Trophoblast cell (in vitro differentiated cells and primary cell): ENCODE data around the gene FAM117A.

Experiments used
- DNase-seq, 2 donors: peaks; one replicate each; pipeline ENCODE4 v3.0.0-alpha.2; 2016
- H2AFZ ChIP-seq: 2 replicates; pipeline ENCODE4 v1.6.1; 2013; ENCODE audit warnings: low read length, moderate library complexity, mild to moderate bottlenecking; ENCODE audit not compliant: insufficient read depth, poor library complexity
- H2AK5ac ChIP-seq: 2 replicates; pipeline ENCODE4 v1.6.1; 2013; ENCODE audit warnings: mild to moderate bottlenecking, low read length
- H2BK120ac ChIP-seq: 2 replicates; pipeline ENCODE4 v1.6.1; 2013; ENCODE audit warnings: low read length, mild to moderate bottlenecking, moderate library complexity; ENCODE audit not compliant: insufficient read depth, poor library complexity
- H2BK12ac ChIP-seq: 2 replicates; pipeline ENCODE4 v1.6.1; 2013; ENCODE audit warnings: mild to moderate bottlenecking, low read length, moderate library complexity
- H2BK5ac ChIP-seq: 2 replicates; pipeline ENCODE4 v1.6.1; 2013; ENCODE audit warnings: low read length, low read depth, moderate library complexity, mild to moderate bottlenecking; ENCODE audit not compliant: poor library complexity
- H3K14ac ChIP-seq: 2 replicates; pipeline ENCODE4 v1.6.1; 2013; ENCODE audit warnings: mild to moderate bottlenecking, low read length
- H3K18ac ChIP-seq: 2 replicates; pipeline ENCODE4 v1.6.1; 2013; ENCODE audit warnings: mild to moderate bottlenecking, low read length
- H3K23ac ChIP-seq: 2 replicates; pipeline ENCODE4 v1.6.1; 2013; ENCODE audit warnings: low read length
- H3K27ac ChIP-seq: 2 replicates; pipeline ENCODE4 v1.5.1; 2013; ENCODE audit warnings: low read depth, mild to moderate bottlenecking, inconsistent platforms, low read length, moderate library complexity
- H3K27me3 ChIP-seq: 2 replicates; pipeline ENCODE4 v1.6.1; 2013; ENCODE audit warnings: inconsistent platforms, mild to moderate bottlenecking, low read length, moderate library complexity; ENCODE audit not compliant: insufficient read depth
- H3K36me3 ChIP-seq, 2 experiments: 1 replicate in 1 of 2; 2 replicates in 1 of 2; pipeline ENCODE4 v1.6.1; 2013; ENCODE audit warnings: low read length in 2 of 2, mild to moderate bottlenecking in 2 of 2, moderate library complexity in 1 of 2; ENCODE audit not compliant: insufficient read depth in 2 of 2, control insufficient read depth in 1 of 2
- H3K4ac ChIP-seq: 2 replicates; pipeline ENCODE4 v1.6.1; 2013; ENCODE audit warnings: low read depth, mild to moderate bottlenecking, low read length, moderate library complexity
- H3K4me1 ChIP-seq, 2 experiments: 1 replicate in 1 of 2; 2 replicates in 1 of 2; pipeline ENCODE4 v1.6.1; 2013; ENCODE audit warnings: low read length in 2 of 2, mild to moderate bottlenecking in 2 of 2, moderate library complexity in 1 of 2; ENCODE audit not compliant: insufficient read depth in 2 of 2, control insufficient read depth in 1 of 2
- H3K4me2 ChIP-seq: 2 replicates; pipeline ENCODE4 v1.6.1; 2013; ENCODE audit warnings: inconsistent platforms, mild to moderate bottlenecking, low read length, moderate library complexity
- H3K4me3 ChIP-seq: 2 replicates; pipeline ENCODE4 v1.5.1; 2013; ENCODE audit warnings: mild to moderate bottlenecking, low read depth, low read length, inconsistent platforms
- H3K79me1 ChIP-seq: one replicate; pipeline ENCODE4 v1.6.1; 2013; ENCODE audit warnings: low read length
- H3K79me2 ChIP-seq: 2 replicates; pipeline ENCODE4 v1.6.1; 2013; ENCODE audit warnings: low read length, mild to moderate bottlenecking; ENCODE audit not compliant: control insufficient read depth, insufficient read depth, poor library complexity
- H3K9ac ChIP-seq: 2 replicates; pipeline ENCODE4 v1.6.1; 2013; ENCODE audit warnings: mild to moderate bottlenecking, low read length
- H3K9me3 ChIP-seq: 2 replicates; pipeline ENCODE4 v1.6.1; 2013; ENCODE audit warnings: low read depth, mild to moderate bottlenecking, control low read depth, inconsistent platforms, low read length; ENCODE audit not compliant: insufficient read depth
- H4K12ac ChIP-seq: 2 replicates; pipeline ENCODE4 v1.6.1; 2013; ENCODE audit warnings: low read depth, mild to moderate bottlenecking, low read length, moderate library complexity
- H4K8ac ChIP-seq: 2 replicates; pipeline ENCODE4 v1.6.1; 2013; ENCODE audit warnings: low read depth, mild to moderate bottlenecking, low read length, moderate library complexity
- H4K91ac ChIP-seq: one replicate; pipeline ENCODE4 v1.6.1; 2013; ENCODE audit warnings: low read depth, mild to moderate bottlenecking, low read length, moderate library complexity
- WGBS: extraction: QIAGEN DNeasy Blood & Tissue Kit; methylation state at CpG from one replicate; pipeline ENCODE4 v1.1.7; 2013; ENCODE audit warnings: missing lambda C conversion rate; ENCODE audit not compliant: insufficient read length, insufficient coverage; ENCODE audit errors: extremely low coverage; 5-methylcytosine and 5-hydroxymethylcytosine counted together

FAM117A gene

GRCh38 chr17:49707608-49708514 is 56.1 kb downstream of the FAM117A start, which contains the start of gene SLC35B1:
SLC35B1 (minus strand) TSS chr17:49707964; CDS start chr17:49707833, 131 bp downstream.
- Histone ChIP-seq H3K9me3 (no peaks in the 10 kb centered on the region), H2AFZ (peak within 1 kb of the TSS; percentile 89), H3K79me2 (peaks cover 8% of the 10 kb centered on the region), H3K79me1 (peaks cover 8% of the 10 kb centered on the region), H2BK120ac (peak within 1 kb of the TSS; percentile 82), H3K18ac (peak within 1 kb of the TSS; percentile 48), H3K4me1 (peaks cover 3 to 7% of the 10 kb centered on the region in 2 experiments), H3K4ac (peak within 1 kb of the TSS; percentile 90), H3K4me3 (peak within 1 kb of the TSS; percentile 93), H2BK5ac (peak within 1 kb of the TSS; percentile 94), H3K36me3 (peaks cover 24 to 31% of the 10 kb centered on the region in 2 experiments), H2AK5ac (peak within 1 kb of the TSS; percentile 24), H3K14ac (peak within 1 kb of the TSS; percentile 60), H3K23ac (no peak within 1 kb of the TSS), H4K91ac (peak within 1 kb of the TSS; percentile 84), H4K12ac (peak within 1 kb of the TSS; percentile 92), H2BK12ac (no peak within 1 kb of the TSS), H3K27ac (peak within 1 kb of the TSS; percentile 62), H3K27me3 (no peaks in the 10 kb centered on the region), H3K9ac (peak within 1 kb of the TSS; percentile 81), H4K8ac (peak within 1 kb of the TSS; percentile 93), H3K4me2 (peak within 1 kb of the TSS; percentile 89)
- peak; percentile 99 to 100 for DNase-seq
- no CpG with 5 or more reads among the region's 53 CpGs for WGBS

GRCh38 chr17:49707246-49707607 is 56.7 kb downstream of the FAM117A start:
- Histone ChIP-seq H3K36me3 (peaks cover 29 to 36% of the 10 kb centered on the region in 2 experiments), H3K79me1 (peaks cover 8% of the 10 kb centered on the region), H3K23ac (no peak overlapping the region)

GRCh38 chr17:49705254-49705653 is 58.7 kb downstream of the FAM117A start:
- peak overlapping the region; percentile 12 for H3K27ac ChIP-seq
- peaks cover 8% of the 10 kb centered on the region for H3K79me1 ChIP-seq
- H3K18ac ChIP-seq: no peak overlapping the region
- H2AFZ ChIP-seq: no peak overlapping the region
- no peak overlapping the region for H4K91ac ChIP-seq
- H3K4ac ChIP-seq: no peak overlapping the region
- H3K79me2 ChIP-seq: peaks cover 8% of the 10 kb centered on the region
- no peak overlapping the region for H2AK5ac ChIP-seq
- H3K9ac ChIP-seq: no peak overlapping the region
- no peak overlapping the region for H3K4me3 ChIP-seq
- H3K4me1 ChIP-seq: peaks cover 3 to 7% of the 10 kb centered on the region in 2 experiments
- H3K4me2 ChIP-seq: no peak overlapping the region
- no peak overlapping the region for H2BK5ac ChIP-seq
- no peak overlapping the region for H2BK120ac ChIP-seq
- H3K9me3 ChIP-seq: no peaks in the 10 kb centered on the region
- DNase-seq: no peak
- H4K8ac ChIP-seq: no peak overlapping the region
- H2BK12ac ChIP-seq: no peak overlapping the region
- no peaks in the 10 kb centered on the region for H3K27me3 ChIP-seq
- peaks cover 39 to 48% of the 10 kb centered on the region in 2 experiments for H3K36me3 ChIP-seq
- no peak overlapping the region for H3K23ac ChIP-seq
- H4K12ac ChIP-seq: no peak overlapping the region
- H3K14ac ChIP-seq: no peak overlapping the region

More at GRCh38 chr17:49707246-49707607, 56.7 kb downstream of the FAM117A start:
- Histone ChIP-seq H3K18ac (peak overlapping the region; percentile 48), H2BK5ac (peak overlapping the region; percentile 94), H4K91ac (peak overlapping the region; percentile 84), H3K4me1 (peaks cover 3 to 7% of the 10 kb centered on the region in 2 experiments), H3K79me2 (peaks cover 8% of the 10 kb centered on the region), H3K9ac (peak overlapping the region; percentile 81), H2BK120ac (peak overlapping the region; percentile 82), H2AFZ (peak overlapping the region; percentile 33), H4K8ac (peak overlapping the region; percentile 87), H3K4me3 (peak overlapping the region; percentile 93), H3K27me3 (no peaks in the 10 kb centered on the region), H4K12ac (peak overlapping the region; percentile 45), H3K14ac (peak overlapping the region; percentile 60), H2BK12ac (no peak overlapping the region), H3K27ac (peak overlapping the region; percentile 35), H3K9me3 (no peaks in the 10 kb centered on the region), H3K4ac (peak overlapping the region; percentile 90), H3K4me2 (peak overlapping the region; percentile 89), H2AK5ac (no peak overlapping the region)
- no CpG with 5 or more reads among the region's 12 CpGs for WGBS
- no peak for DNase-seq

- peaks cover 8% of the 10 kb centered on the region for H3K79me1 ChIP-seq
- H3K14ac ChIP-seq: no peak overlapping the region
- H3K79me2 ChIP-seq: peaks cover 8% of the 10 kb centered on the region
- H4K8ac ChIP-seq: no peak overlapping the region
- no peak overlapping the region for H2BK12ac ChIP-seq
- H2AFZ ChIP-seq: no peak overlapping the region
- H2BK120ac ChIP-seq: no peak overlapping the region
- H3K9me3 ChIP-seq: no peaks in the 10 kb centered on the region
- H3K27ac ChIP-seq: no peak overlapping the region
- no peak overlapping the region for H2BK5ac ChIP-seq
- H4K12ac ChIP-seq: no peak overlapping the region
- no CpG with 5 or more reads among the region's 6 CpGs for WGBS
- no peak overlapping the region for H3K9ac ChIP-seq
- H3K4me3 ChIP-seq: no peak overlapping the region
- H3K23ac ChIP-seq: no peak overlapping the region
- H3K4ac ChIP-seq: no peak overlapping the region
- no peak overlapping the region for H3K4me2 ChIP-seq
- no peak overlapping the region for H3K18ac ChIP-seq
- peaks cover 2 to 4% of the 10 kb centered on the region in 2 experiments for H3K4me1 ChIP-seq
- peaks cover 43 to 52% of the 10 kb centered on the region in 2 experiments for H3K36me3 ChIP-seq
- no peak overlapping the region for H4K91ac ChIP-seq
- DNase-seq: peak; percentile 82 to 85
- H3K27me3 ChIP-seq: no peaks in the 10 kb centered on the region
- no peak overlapping the region for H2AK5ac ChIP-seq
Measured at GRCh38 chr17:49703557-49704277, 60.2 kb downstream of the FAM117A start.
